Small intestine (tissue), 7 donors: ENCODE measurements around the gene DAPK2. TPM values are rescaled to one million over a fixed set of nuclear protein-coding genes. Genes with fewer than 3 reads are reported as not detected.
"Not testable (repeated sequence)": the region's sequence is repeated elsewhere in the genome, so short reads cannot be mapped to it uniquely, and the experiment has no call there.

Experiments
- DNase-seq, 2 donors: peaks; one replicate each; pipeline versions ENCODE4 v3.0.0 to v3.0.0-alpha.2; 2013
- FAIRE-seq: peaks from 2 replicates; lab custom pipeline; 2012; peaks lifted over from hg19 to GRCh38; lab: Jason Lieb, UNC
- H3K27ac ChIP-seq, 3 donors: one replicate each; pipeline ENCODE4 v1.5.1; 2013; ENCODE audit warnings: low read length in 2 of 3, mild to moderate bottlenecking in 2 of 3, control low read depth in 1 of 3, inconsistent platforms in 1 of 3, low read depth in 1 of 3, moderate library complexity in 1 of 3
- H3K27me3 ChIP-seq, 3 donors: one replicate each; pipeline ENCODE4 v1.6.1; 2013; ENCODE audit warnings: low read length in 3 of 3, inconsistent platforms in 1 of 3; ENCODE audit not compliant: control insufficient read depth in 3 of 3, insufficient read depth in 3 of 3
- H3K36me3 ChIP-seq, 3 donors: one replicate each; pipeline ENCODE4 v1.6.1; 2013; ENCODE audit warnings: low read length in 3 of 3, inconsistent platforms in 1 of 3, low read depth in 1 of 3, mild to moderate bottlenecking in 1 of 3, moderate library complexity in 1 of 3; ENCODE audit not compliant: control insufficient read depth in 3 of 3, insufficient read depth in 2 of 3
- H3K4me1 ChIP-seq, 3 donors: one replicate each; pipeline ENCODE4 v1.6.1; 2013; ENCODE audit warnings: low read length in 2 of 3, inconsistent platforms in 1 of 3, low read depth in 1 of 3, mild to moderate bottlenecking in 1 of 3, moderate library complexity in 1 of 3; ENCODE audit not compliant: control insufficient read depth in 3 of 3, insufficient read depth in 2 of 3
- H3K4me3 ChIP-seq, 3 donors: one replicate each; pipeline ENCODE4 v1.5.1; 2013; ENCODE audit warnings: low read length in 3 of 3, control low read depth in 1 of 3, inconsistent platforms in 1 of 3, low read depth in 1 of 3, mild to moderate bottlenecking in 1 of 3, moderate library complexity in 1 of 3
- H3K9me3 ChIP-seq, 2 donors: one replicate each; pipeline ENCODE4 v1.6.1; 2013; ENCODE audit warnings: low read depth in 1 of 2, low read length in 1 of 2; ENCODE audit not compliant: control insufficient read depth in 2 of 2, insufficient read depth in 1 of 2
- WGBS, 3 donors: extraction: QIAGEN DNeasy Blood & Tissue Kit; methylation state at CpG; one replicate each; pipeline ENCODE4 v1.1.7; 2013; 5-methylcytosine and 5-hydroxymethylcytosine counted together
- polyA plus RNA-seq, 4 donors: library from polyadenylated mRNA; stranded (reverse) in 3 of 4; unstranded in 1 of 4; fragments of 200-250 nt in 3 of 4; fragments of 120-200 nt in 1 of 4; gene quantifications; one replicate each; pipeline versions ENCODE4 v1.2.1 to v1.2.3, GENCODE V29; 2013
- donor health status: healthy with polysubstance abuse.
- donor health status: control.
- donor health status: control.
- donor health status: Bipolar disorder and iron deficiency.
- donor health status: healthy.

Gene DAPK2
- polyA plus RNA-seq, 4 donors, result 10.3 to 91.6 (median 47.5) TPM

- Histone ChIP-seq H3K4me3 (no peak overlapping the region), H3K4me1 (peaks cover 29 to 68% (median 34%) of the 10 kb centered on the region in 3 donors), H3K27me3 (no peaks in the 10 kb centered on the region), H3K36me3 (peaks cover 0 to 11% (median 5%) of the 10 kb centered on the region in 3 donors), H3K27ac (peak overlapping the region; percentile 88 to 90 (median 88)), H3K9me3 (peaks cover 0 to 2% of the 10 kb centered on the region in 2 donors)
- no peak for FAIRE-seq
- DNase-seq, result peak; percentile 43 to 51
- WGBS, 3 donors, result 49 to 70% (median 62%) methylated on average over 3 of the region's 3 CpGs
These were observed 75.5 kb downstream of the DAPK2 start for GRCh38 chr15:63970621-63971426.

DNA sequence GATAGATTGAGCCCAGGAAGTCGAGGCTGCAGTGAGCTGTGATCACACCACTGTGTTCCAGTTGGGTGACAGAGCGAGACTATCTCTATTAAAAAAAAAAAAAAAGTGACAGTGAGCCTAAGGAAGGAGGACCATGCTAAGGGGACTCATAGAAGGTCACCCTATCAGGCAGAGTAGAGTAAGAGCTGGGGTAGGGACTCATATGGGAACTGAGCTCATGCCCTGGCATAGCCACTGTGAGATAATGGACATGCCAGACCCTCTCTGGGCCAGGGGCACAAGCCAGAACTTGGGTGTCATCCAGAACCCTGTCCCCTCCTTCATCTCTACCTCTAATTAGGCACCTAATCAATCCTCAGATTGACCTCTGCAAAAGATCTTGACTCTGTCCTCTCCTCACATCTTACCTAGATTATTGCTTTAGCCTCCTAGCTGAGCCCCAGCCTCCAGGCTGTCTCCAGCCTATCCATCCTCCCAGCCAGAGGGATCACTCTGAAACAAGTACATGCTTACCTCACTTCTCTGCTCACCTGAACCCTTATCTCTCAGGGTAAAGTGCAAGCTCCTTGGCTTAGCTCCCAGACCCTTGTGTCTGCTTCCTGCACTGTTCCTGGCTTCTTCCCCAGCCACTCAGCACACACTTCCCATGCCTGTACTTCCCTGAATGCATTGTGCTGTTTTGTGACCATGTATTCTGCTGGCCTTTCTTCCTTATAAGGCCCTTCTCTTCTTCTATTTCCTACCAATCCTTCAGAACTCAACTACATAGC lies 76.4 kb downstream of the DAPK2 start:
- DNase-seq (peak; percentile 96 to 100), FAIRE-seq (no peak)
- no peaks in the 10 kb centered on the region for H3K27me3 ChIP-seq
- no peak overlapping the region for H3K4me3 ChIP-seq
- peak overlapping the region; percentile 88 to 90 (median 88) for H3K27ac ChIP-seq
- 37 to 65% (median 45%) methylated on average over 2 of the region's 2 CpGs for WGBS, 3 donors
- H3K36me3 ChIP-seq, result peaks cover 0 to 18% (median 14%) of the 10 kb centered on the region in 3 donors
- peaks cover 0 to 11% of the 10 kb centered on the region in 2 donors for H3K9me3 ChIP-seq
- peaks cover 29 to 66% (median 34%) of the 10 kb centered on the region in 3 donors for H3K4me1 ChIP-seq

DNA sequence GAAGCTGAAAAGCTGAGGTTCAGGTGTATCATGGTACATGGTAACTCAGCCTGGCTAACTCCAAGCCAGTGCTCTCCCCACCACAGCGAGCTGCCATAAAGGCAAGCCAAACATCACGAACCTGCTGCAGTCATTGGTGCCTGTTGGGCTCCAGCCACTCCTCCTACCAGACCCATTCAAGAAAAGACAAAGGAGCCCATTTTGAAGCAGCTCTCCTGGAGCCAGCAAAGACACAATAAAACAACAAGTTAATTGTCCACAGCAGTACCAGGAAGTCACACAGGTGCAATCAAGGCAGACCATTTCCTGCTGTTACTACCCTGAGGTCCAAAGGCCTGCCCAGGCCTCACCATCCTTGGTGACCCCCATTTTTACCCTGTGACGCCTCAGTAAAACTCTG lies 77.6 kb downstream of the DAPK2 start:
- Histone ChIP-seq H3K4me1 (peaks cover 29 to 63% (median 33%) of the 10 kb centered on the region in 3 donors), H3K27ac (peak overlapping the region; percentile 88 to 90 (median 88)), H3K4me3 (no peak overlapping the region), H3K9me3 (peaks cover 0 to 13% of the 10 kb centered on the region in 2 donors), H3K36me3 (peaks cover 0 to 18% (median 14%) of the 10 kb centered on the region in 3 donors), H3K27me3 (no peaks in the 10 kb centered on the region)
- DNase-seq, result peak; percentile 58 to 68
- WGBS, 3 donors, result 23 to 56% (median 40%) methylated on average over 3 of the region's 3 CpGs
- no peak for FAIRE-seq

DNA sequence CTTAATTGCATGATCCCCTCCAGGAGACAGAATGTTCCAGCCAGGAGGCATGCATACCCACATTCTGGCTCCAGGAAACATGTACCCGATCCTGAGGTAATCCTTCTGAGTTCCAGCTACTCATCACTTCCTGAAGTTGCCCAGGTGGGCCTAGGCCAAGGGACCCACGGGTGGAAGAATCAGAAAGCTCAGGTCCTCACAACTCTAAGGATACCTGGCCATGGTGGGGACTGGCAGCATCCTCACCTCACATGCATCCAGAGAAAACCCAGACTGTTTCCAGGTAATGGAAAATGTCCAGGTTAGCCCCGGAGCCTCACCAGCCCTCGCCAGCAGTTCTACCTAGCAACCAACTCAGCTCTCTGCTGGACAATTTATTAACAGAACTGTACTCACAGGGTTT lies 78.2 kb downstream of the DAPK2 start:
- Histone ChIP-seq H3K27me3 (no peaks in the 10 kb centered on the region), H3K4me3 (no peak overlapping the region), H3K4me1 (peaks cover 28 to 58% (median 30%) of the 10 kb centered on the region in 3 donors), H3K36me3 (peaks cover 0 to 18% (median 14%) of the 10 kb centered on the region in 3 donors), H3K27ac (peak overlapping the region; percentile 88 to 90 (median 88)), H3K9me3 (peaks cover 0 to 15% of the 10 kb centered on the region in 2 donors)
- peak in 1 of 2 donors; percentile 36 for DNase-seq
- no peak for FAIRE-seq
- 65 to 82% (median 75%) methylated on average over 4 of the region's 4 CpGs for WGBS, 3 donors

- Histone ChIP-seq H3K36me3 (peaks cover 0 to 18% (median 14%) of the 10 kb centered on the region in 3 donors), H3K9me3 (peaks cover 0 to 19% of the 10 kb centered on the region in 2 donors), H3K4me1 (peaks cover 26 to 53% (median 27%) of the 10 kb centered on the region in 3 donors), H3K4me3 (no peak overlapping the region), H3K27me3 (no peaks in the 10 kb centered on the region), H3K27ac (peak overlapping the region; percentile 88 to 90 (median 88))
- WGBS, 3 donors, result 87 to 90% (median 87%) methylated on average over 4 of the region's 4 CpGs
- FAIRE-seq (no peak), DNase-seq (peak; percentile 28 to 58)
These were observed 78.7 kb downstream of the DAPK2 start for GRCh38 chr15:63967616-63968015.

GRCh38 chr15:63962947-63963721 lies 83.2 kb downstream of the DAPK2 start:
- H3K4me3 ChIP-seq, DNase-seq, H3K4me1 ChIP-seq, H3K27me3 ChIP-seq, FAIRE-seq, H3K27ac ChIP-seq: not testable (repeated sequence)
- WGBS, 3 donors, result 95 to 98% (median 95%) methylated on average over 15 of the region's 15 CpGs
- H3K9me3 ChIP-seq, result peaks cover 0 to 19% of the 10 kb centered on the region in 2 donors
- peaks cover 0 to 15% (median 14%) of the 10 kb centered on the region in 3 donors for H3K36me3 ChIP-seq

DNA sequence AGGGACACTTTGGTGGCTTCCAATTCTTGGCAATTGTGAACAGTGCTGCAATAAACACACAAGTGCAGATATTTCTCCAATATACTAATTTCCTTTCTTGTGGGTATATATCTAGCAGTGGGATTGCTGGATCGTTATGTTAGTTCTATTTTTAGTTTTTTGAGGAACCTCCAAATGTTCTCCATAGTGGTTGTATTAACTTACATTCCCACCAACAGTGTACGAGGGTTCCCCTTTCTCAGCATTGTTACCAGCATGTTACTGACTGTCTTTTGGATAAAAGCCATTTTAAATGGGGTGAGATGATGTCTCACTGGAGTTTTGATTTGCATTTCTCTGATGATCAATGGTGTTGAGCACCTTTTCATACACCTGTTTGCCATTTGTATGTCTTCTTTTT lies 92.8 kb downstream of the DAPK2 start:
- Histone ChIP-seq H3K36me3 (peaks cover 0 to 5% (median 0%) of the 10 kb centered on the region in 3 donors), H3K4me1 (no peaks in the 10 kb centered on the region), H3K9me3 (no peaks in the 10 kb centered on the region), H3K27ac (no peak overlapping the region), H3K27me3 (no peaks in the 10 kb centered on the region), H3K4me3 (no peak overlapping the region)
- no peak for FAIRE-seq
- 48 to 77% (median 51%) methylated on average over 2 of the region's 2 CpGs for WGBS, 3 donors
- DNase-seq, result no peak
